GM12892 (cell line): Measurements from ENCODE around the gene PLXNB3.

Experiments used
- POLR2A ChIP-seq: IDR thresholded peaks from 2 replicates; pipeline ENCODE4 v1.6.1; 2011; ENCODE audit warnings: low read depth, low read length, control low read depth
- POLR2AphosphoS5 ChIP-seq: IDR thresholded peaks from 2 replicates; pipeline ENCODE4 v1.6.1; 2011; ENCODE audit warnings: low read depth, low read length, control low read depth
- TAF1 ChIP-seq: IDR thresholded peaks from 2 replicates; pipeline ENCODE4 v1.6.1; 2011; ENCODE audit warnings: low read depth, mild to moderate bottlenecking, control low read depth, low read length, borderline replicate concordance

GRCh38 chrX:153770601-153771414, 6.8 kb downstream of the PLXNB3 start:
- TF ChIP-seq POLR2A, result no peak
- no peak for TF ChIP-seq TAF1
- TF ChIP-seq POLR2AphosphoS5, result no peak
